Measurements from ENCODE around the gene ZFR2. TPM values are rescaled to one million over a fixed set of nuclear protein-coding genes. Genes with fewer than 3 reads are reported as not detected.
A peak's percentile ranks its signal among the peaks of the same experiment; 100 is the strongest.
"Not testable (repeated sequence)": the region's sequence is repeated elsewhere in the genome, so short reads cannot be mapped to it uniquely, and the experiment has no call there.

Gene ZFR2
- total RNA-seq, 1 donor from 2014 or later: 4.7 TPM

DNA sequence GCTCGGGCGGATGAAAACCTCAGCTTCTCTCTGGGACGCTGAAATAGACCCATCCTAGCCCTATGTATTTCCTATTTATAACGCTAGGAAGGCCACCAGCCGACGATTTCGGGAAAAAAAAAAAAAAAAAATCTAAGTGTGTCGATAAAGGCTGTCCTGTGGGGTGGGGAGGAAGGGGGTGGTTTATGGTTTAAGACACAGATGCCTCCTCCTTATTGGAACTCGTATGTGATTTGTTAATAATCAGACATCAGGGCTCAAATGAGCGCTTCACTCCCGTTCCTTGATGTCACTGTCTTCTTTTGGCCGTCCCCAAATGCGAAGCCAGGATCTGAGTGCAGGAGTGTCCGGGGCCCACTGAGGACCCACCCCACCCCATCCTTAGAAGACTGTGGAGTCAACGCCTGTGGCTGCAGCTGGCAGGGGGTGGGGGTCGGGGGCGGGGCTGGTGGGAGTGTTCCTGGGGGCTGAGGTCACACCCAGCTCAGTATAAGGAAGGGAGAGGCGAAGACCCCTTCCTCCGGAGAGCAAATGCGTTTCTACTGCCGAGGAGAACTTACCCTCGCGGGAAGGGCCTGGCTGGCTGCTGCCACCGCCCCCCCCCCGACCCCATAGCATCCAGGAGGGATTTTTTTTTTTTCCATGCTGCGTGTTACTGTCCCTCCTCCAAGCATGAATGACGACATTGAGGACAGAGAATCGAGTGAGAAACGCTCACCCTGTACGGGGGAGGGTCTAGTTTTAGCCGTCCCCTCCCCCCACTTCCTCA lies 12.6 kb upstream of the ZFR2 start:
- H3K4me1 Mint-ChIP-seq (ENCODE audit: unreplicated experiment): no peaks in the 10 kb centered on the region
- H3K27ac Mint-ChIP-seq: no peak overlapping the region
- no peaks in the 10 kb centered on the region for H3K9me3 Mint-ChIP-seq
- H3K27me3 Mint-ChIP-seq: peaks cover 53% of the 10 kb centered on the region
- no peak for DNase-seq (ENCODE audit: extremely low spot score, unreplicated experiment)
- TF ChIP-seq, protein P1, sequence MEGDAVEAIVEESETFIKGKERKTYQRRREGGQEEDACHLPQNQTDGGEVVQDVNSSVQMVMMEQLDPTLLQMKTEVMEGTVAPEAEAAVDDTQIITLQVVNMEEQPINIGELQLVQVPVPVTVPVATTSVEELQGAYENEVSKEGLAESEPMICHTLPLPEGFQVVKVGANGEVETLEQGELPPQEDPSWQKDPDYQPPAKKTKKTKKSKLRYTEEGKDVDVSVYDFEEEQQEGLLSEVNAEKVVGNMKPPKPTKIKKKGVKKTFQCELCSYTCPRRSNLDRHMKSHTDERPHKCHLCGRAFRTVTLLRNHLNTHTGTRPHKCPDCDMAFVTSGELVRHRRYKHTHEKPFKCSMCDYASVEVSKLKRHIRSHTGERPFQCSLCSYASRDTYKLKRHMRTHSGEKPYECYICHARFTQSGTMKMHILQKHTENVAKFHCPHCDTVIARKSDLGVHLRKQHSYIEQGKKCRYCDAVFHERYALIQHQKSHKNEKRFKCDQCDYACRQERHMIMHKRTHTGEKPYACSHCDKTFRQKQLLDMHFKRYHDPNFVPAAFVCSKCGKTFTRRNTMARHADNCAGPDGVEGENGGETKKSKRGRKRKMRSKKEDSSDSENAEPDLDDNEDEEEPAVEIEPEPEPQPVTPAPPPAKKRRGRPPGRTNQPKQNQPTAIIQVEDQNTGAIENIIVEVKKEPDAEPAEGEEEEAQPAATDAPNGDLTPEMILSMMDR (conservative IDR thresholded peaks at IDR 0.05): no peak
- H3K4me3 Mint-ChIP-seq: peak overlapping the region; percentile 61
- no peaks in the 10 kb centered on the region for H3K36me3 Mint-ChIP-seq

DNA sequence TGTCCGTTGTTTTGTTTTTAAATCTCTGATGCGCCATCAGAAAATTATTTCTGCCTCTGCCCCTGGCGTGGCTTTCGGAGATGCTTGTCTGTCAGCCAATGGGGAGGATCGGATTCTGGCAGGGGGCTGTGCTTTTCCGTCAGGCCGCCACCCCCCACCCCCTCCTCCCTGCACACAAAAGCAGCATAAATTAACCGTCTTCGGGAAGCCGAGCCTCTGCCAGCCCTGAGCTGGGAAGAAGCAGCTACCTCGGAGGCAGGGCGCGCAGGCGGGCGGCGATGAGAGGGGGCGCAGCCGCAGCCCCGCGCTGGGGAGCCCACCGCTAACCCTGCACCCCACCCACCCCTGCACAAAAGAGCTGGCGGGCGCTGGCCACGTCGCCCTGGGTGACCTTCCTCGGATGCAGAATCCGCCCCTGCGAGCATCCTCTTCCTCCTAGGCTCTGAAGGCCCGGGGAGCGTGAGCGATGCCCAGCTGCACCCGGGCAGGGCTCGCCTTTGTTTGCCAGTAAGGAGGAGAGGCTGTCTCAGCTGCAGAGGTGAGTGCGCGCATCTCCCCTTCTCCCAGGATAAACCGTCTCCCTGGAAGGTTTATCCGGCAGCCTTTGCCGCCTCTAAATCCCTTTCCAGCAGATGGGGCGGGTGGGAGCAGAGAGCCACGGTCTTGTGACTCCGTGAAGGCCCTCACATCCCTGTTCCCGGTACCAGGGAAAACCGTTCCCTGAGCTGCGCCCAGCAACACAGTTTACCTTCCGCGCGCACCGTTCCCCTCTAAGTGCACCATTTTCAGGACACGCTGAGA lies 11.8 kb upstream of the ZFR2 start, which contains the start of gene ATCAY:
Gene ATCAY (plus strand): TSS at position 215 of the 801 bp plus-strand sequence. CDS start 5,083 bp downstream, outside the sequence.
- Mint-ChIP-seq H3K4me3 (peak within 1 kb of the TSS; percentile 61), H3K9me3 (no peaks in the 10 kb centered on the region), H3K4me1 (ENCODE audit: unreplicated experiment) (no peaks in the 10 kb centered on the region), H3K27me3 (peaks cover 53% of the 10 kb centered on the region), H3K27ac (no peak within 1 kb of the TSS), H3K36me3 (no peaks in the 10 kb centered on the region)
- TF ChIP-seq, protein P1 (conservative IDR thresholded peaks at IDR 0.05): no peak
- no peak for DNase-seq (ENCODE audit: extremely low spot score, unreplicated experiment)

DNA sequence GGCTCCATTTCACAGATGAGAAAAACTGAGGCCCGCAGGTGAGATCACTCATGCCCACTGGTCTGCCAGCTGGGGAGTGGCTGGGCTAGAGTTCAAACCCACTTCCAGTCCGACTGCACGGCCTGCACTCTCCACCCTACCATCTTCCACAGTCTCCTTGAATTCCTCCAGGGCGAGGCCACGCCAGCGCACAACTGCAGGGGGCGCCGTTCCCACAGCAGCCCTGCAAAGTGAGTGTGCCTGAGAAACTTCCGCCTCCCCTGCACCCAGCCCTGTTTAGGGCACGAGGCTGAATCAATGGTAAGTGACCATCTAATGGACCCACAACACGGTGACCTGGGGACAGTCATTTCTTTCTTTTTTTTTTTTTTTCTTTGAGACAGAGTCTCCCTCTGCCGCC lies 10.8 kb upstream of the ZFR2 start:
- no peak overlapping the region for H3K4me3 Mint-ChIP-seq
- peaks cover 53% of the 10 kb centered on the region for H3K27me3 Mint-ChIP-seq
- no peaks in the 10 kb centered on the region for H3K36me3 Mint-ChIP-seq

DNA sequence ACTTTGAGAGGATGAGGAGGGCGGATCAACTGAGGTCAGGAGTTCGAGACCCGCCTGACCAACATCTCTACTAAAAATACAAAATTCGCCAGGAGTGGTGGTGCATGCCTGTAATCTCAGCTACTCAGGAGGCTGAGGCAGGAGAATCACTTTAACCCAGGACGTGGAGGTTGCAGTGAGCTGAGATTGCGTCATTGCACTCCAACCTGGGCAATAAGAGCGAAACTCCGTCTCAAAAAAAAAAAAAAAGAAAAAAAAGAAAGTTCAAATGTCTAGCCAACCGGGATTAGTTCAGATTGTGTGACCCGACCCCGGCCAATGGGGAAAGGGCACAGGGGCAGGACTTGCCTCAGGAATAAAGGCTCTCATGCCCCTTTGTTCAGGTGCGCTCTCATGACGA lies 5.9 kb upstream of the ZFR2 start:
- not testable (repeated sequence) for H3K4me3 Mint-ChIP-seq; H3K27ac Mint-ChIP-seq; H3K36me3 Mint-ChIP-seq; H3K9me3 Mint-ChIP-seq; DNase-seq (ENCODE audit: extremely low spot score, unreplicated experiment); H3K4me1 Mint-ChIP-seq (ENCODE audit: unreplicated experiment)
- peaks cover 43% of the 10 kb centered on the region for H3K27me3 Mint-ChIP-seq

More for the DNA sequence above, 10.8 kb upstream of the ZFR2 start:
- Mint-ChIP-seq H3K27ac (no peak overlapping the region), H3K4me1 (ENCODE audit: unreplicated experiment) (no peaks in the 10 kb centered on the region), H3K9me3 (no peaks in the 10 kb centered on the region)
- TF ChIP-seq, protein P1 (conservative IDR thresholded peaks at IDR 0.05): peak; percentile 61
- DNase-seq (ENCODE audit: extremely low spot score, unreplicated experiment): no peak

DNA sequence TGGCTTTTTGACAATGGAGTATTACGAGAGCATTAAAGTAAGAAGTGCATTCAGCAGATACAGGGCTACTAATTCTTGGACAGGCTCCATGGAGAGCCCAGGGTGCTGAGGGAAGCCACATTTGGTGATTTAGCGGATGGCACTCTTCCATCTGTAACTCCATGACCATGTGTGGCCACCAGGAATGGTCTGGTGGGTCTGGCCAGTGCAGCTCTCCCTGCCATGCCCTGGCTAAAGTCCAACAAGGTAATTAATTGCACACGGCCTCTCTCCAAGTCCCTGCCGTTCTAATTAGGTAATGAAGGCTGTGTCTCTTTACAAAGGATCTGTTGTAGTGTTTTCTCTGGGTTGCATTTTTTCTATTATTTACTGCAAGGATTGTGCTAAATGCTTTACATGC lies 4.3 kb upstream of the ZFR2 start:
- Mint-ChIP-seq H3K4me1 (ENCODE audit: unreplicated experiment) (no peaks in the 10 kb centered on the region), H3K36me3 (no peaks in the 10 kb centered on the region), H3K27ac (no peak overlapping the region), H3K4me3 (no peak overlapping the region), H3K27me3 (peaks cover 43% of the 10 kb centered on the region), H3K9me3 (no peaks in the 10 kb centered on the region)
- TF ChIP-seq, protein P1 (conservative IDR thresholded peaks at IDR 0.05): no peak
- DNase-seq (ENCODE audit: extremely low spot score, unreplicated experiment): no peak
